Mesenchymal stem cell (in vitro differentiated cells and primary cell): ENCODE results near the gene COQ4.
"Not testable (repeated sequence)": the region's sequence is repeated elsewhere in the genome, so short reads cannot be mapped to it uniquely, and the experiment has no call there.

Experiments
- DNase-seq: peaks from one replicate; pipeline ENCODE4 v3.0.0-alpha.2; 2013
- H2AFZ ChIP-seq: one replicate; pipeline ENCODE4 v1.6.1; 2013; ENCODE audit warnings: low read depth, mild to moderate bottlenecking, control low read depth, inconsistent platforms, low read length, moderate library complexity
- H2AK5ac ChIP-seq: 2 replicates; pipeline ENCODE4 v1.6.1; 2013; ENCODE audit warnings: low read length, moderate library complexity, mild to moderate bottlenecking, inconsistent platforms; ENCODE audit not compliant: severe bottlenecking
- H2BK120ac ChIP-seq: one replicate; pipeline ENCODE4 v1.6.1; 2013; ENCODE audit warnings: low read depth, mild to moderate bottlenecking, inconsistent platforms, low read length, moderate library complexity
- H2BK12ac ChIP-seq, 2 experiments: one replicate each; pipeline ENCODE4 v1.6.1; 2013; ENCODE audit warnings: inconsistent platforms in 2 of 2, low read length in 2 of 2, mild to moderate bottlenecking in 2 of 2, moderate library complexity in 2 of 2, control low read depth in 1 of 2
- H2BK15ac ChIP-seq: one replicate; pipeline ENCODE4 v1.6.1; 2013; ENCODE audit warnings: mild to moderate bottlenecking, low read depth, inconsistent platforms; ENCODE audit not compliant: poor library complexity, severe bottlenecking
- H2BK5ac ChIP-seq: 2 replicates; pipeline ENCODE4 v1.6.1; 2013; ENCODE audit warnings: low read depth, mild to moderate bottlenecking, low read length, control low read depth, inconsistent platforms; ENCODE audit not compliant: poor library complexity, severe bottlenecking
- H3K14ac ChIP-seq, 2 experiments: one replicate each; pipeline ENCODE4 v1.6.1; 2013; ENCODE audit warnings: inconsistent platforms in 2 of 2, low read length in 2 of 2, control low read depth in 1 of 2, mild to moderate bottlenecking in 1 of 2, moderate library complexity in 1 of 2
- H3K18ac ChIP-seq, 2 experiments: one replicate each; pipeline ENCODE4 v1.6.1; 2013; ENCODE audit warnings: inconsistent platforms in 2 of 2, low read length in 2 of 2, control low read depth in 1 of 2, low read depth in 1 of 2, mild to moderate bottlenecking in 1 of 2
- H3K23ac ChIP-seq, 2 experiments: one replicate each; pipeline ENCODE4 v1.6.1; 2013; ENCODE audit warnings: inconsistent platforms in 2 of 2, low read length in 2 of 2, mild to moderate bottlenecking in 2 of 2, moderate library complexity in 2 of 2, control low read depth in 1 of 2
- H3K27ac ChIP-seq: 2 replicates; pipeline ENCODE4 v1.5.1; 2013; ENCODE audit warnings: mild to moderate bottlenecking, moderate library complexity, low read length, control low read depth, inconsistent platforms; ENCODE audit not compliant: poor library complexity, severe bottlenecking
- H3K27me3 ChIP-seq, 2 experiments: 2 replicates each; pipeline versions ENCODE4 v1.6.1 to v1.7.0; 2013; ENCODE audit warnings: low read length in 2 of 2, mild to moderate bottlenecking in 2 of 2, moderate library complexity in 2 of 2, control low read depth in 1 of 2, inconsistent platforms in 1 of 2; ENCODE audit not compliant: control insufficient read depth in 1 of 2, insufficient read depth in 1 of 2
- H3K36me3 ChIP-seq, 2 experiments: 2 replicates each; pipeline versions ENCODE4 v1.6.1 to v1.7.0; 2013; ENCODE audit warnings: low read length in 2 of 2, control low read depth in 1 of 2, inconsistent platforms in 1 of 2, low read depth in 1 of 2, mild to moderate bottlenecking in 1 of 2; ENCODE audit not compliant: insufficient read depth in 2 of 2, control insufficient read depth in 1 of 2
- H3K4ac ChIP-seq, 2 experiments: one replicate each; pipeline ENCODE4 v1.6.1; 2013; ENCODE audit warnings: inconsistent platforms in 2 of 2, low read length in 2 of 2, mild to moderate bottlenecking in 2 of 2, moderate library complexity in 2 of 2, control low read depth in 1 of 2, low read depth in 1 of 2
- H3K4me1 ChIP-seq: 2 replicates; pipeline ENCODE4 v1.6.1; 2013; ENCODE audit warnings: low read depth, low read length, control low read depth; ENCODE audit not compliant: control insufficient read depth, insufficient read depth
- H3K4me2 ChIP-seq: 2 replicates; pipeline ENCODE4 v1.6.1; 2013; ENCODE audit warnings: low read length, mild to moderate bottlenecking, inconsistent platforms; ENCODE audit not compliant: poor library complexity, severe bottlenecking
- H3K4me3 ChIP-seq, 2 experiments: 2 replicates each; pipeline versions ENCODE4 v1.5.1 to v1.7.0; 2013; ENCODE audit warnings: low read length in 2 of 2, mild to moderate bottlenecking in 2 of 2, control low read depth in 1 of 2, low read depth in 1 of 2; ENCODE audit not compliant: insufficient read depth in 1 of 2
- H3K79me1 ChIP-seq: replicated peaks from 2 replicates; pipeline ENCODE4 v1.6.1; 2013; ENCODE audit warnings: mild to moderate bottlenecking, control low read depth, low read length, inconsistent platforms; ENCODE audit not compliant: poor library complexity, severe bottlenecking
- H3K9ac ChIP-seq: 2 replicates; pipeline ENCODE4 v1.7.0; 2013; ENCODE audit warnings: mild to moderate bottlenecking, low read length, moderate library complexity
- H3K9me3 ChIP-seq: 2 replicates; pipeline ENCODE4 v1.7.0; 2013; ENCODE audit warnings: mild to moderate bottlenecking, low read length; ENCODE audit not compliant: control insufficient read depth
- H4K8ac ChIP-seq: one replicate; pipeline ENCODE4 v1.6.1; 2013; ENCODE audit warnings: inconsistent platforms, mild to moderate bottlenecking, low read length, moderate library complexity
- H4K91ac ChIP-seq: one replicate; pipeline ENCODE4 v1.6.1; 2013; ENCODE audit warnings: mild to moderate bottlenecking, low read length, inconsistent platforms
- WGBS: methylation state at CpG from one replicate; pipeline ENCODE4 v1.1.7; 2013; ENCODE audit warnings: mixed read lengths; 5-methylcytosine and 5-hydroxymethylcytosine counted together

COQ4 gene

DNA sequence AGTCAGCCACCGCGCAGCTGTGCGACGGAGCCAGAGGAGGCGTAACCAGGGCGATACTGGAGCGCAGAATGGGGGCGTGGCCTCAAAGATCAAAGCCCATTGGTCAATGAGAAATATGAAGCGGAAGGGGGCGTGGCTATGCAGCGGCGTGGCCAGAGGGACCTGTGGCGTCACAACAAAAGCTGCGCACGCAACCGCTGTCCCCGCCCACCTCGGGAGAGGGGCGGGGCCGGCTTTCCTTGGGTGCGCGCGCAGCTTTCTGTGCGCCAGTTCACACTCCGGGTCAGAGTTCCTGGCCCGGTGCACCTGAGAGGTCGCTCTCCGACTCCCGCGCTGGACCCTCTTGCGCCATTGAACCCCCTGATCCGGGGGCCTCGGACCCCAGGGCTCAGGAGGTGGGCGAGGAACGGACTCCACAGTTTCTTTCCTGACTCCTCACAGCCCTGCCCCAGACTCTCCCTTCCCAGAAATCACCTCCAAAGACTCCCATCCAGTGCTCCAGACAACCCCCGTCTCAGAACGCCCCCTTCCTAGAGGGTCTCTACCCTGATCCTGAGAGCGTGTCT lies 46.5 kb upstream of the COQ4 start, which contains the start of gene SWI5:
Gene SWI5 (plus strand): TSS at position 269 of the 566 bp plus-strand sequence.
- Histone ChIP-seq H4K91ac (peak within 1 kb of the TSS; percentile 88), H3K36me3 (peaks cover 19 to 39% of the 10 kb centered on the region in 2 experiments), H3K27me3 (no peaks in the 10 kb centered on the region), H3K14ac (peak within 1 kb of the TSS in 1 of 2 experiments; percentile 94), H3K79me1 (peaks cover 30% of the 10 kb centered on the region), H2BK5ac (peak within 1 kb of the TSS; percentile 75), H3K4me2 (peak within 1 kb of the TSS; percentile 72), H3K4me3 (peak within 1 kb of the TSS; percentile 74 to 98), H2BK12ac (peak within 1 kb of the TSS in 1 of 2 experiments; percentile 70), H3K4me1 (peaks cover 17% of the 10 kb centered on the region), H2AFZ (peak within 1 kb of the TSS; percentile 81), H2BK15ac (peak within 1 kb of the TSS; percentile 87), H2BK120ac (peak within 1 kb of the TSS; percentile 94), H4K8ac (peak within 1 kb of the TSS; percentile 92), H3K23ac (peak within 1 kb of the TSS in 1 of 2 experiments; percentile 84), H2AK5ac (peak within 1 kb of the TSS; percentile 21), H3K9ac (peak within 1 kb of the TSS; percentile 99), H3K27ac (peak within 1 kb of the TSS; percentile 67), H3K9me3 (no peaks in the 10 kb centered on the region), H3K18ac (peak within 1 kb of the TSS; percentile 92 to 99), H3K4ac (peak within 1 kb of the TSS; percentile 79 to 97)
- WGBS: under 1% methylated on average over 38 of the region's 38 CpGs
- DNase-seq: peak; percentile 98

DNA sequence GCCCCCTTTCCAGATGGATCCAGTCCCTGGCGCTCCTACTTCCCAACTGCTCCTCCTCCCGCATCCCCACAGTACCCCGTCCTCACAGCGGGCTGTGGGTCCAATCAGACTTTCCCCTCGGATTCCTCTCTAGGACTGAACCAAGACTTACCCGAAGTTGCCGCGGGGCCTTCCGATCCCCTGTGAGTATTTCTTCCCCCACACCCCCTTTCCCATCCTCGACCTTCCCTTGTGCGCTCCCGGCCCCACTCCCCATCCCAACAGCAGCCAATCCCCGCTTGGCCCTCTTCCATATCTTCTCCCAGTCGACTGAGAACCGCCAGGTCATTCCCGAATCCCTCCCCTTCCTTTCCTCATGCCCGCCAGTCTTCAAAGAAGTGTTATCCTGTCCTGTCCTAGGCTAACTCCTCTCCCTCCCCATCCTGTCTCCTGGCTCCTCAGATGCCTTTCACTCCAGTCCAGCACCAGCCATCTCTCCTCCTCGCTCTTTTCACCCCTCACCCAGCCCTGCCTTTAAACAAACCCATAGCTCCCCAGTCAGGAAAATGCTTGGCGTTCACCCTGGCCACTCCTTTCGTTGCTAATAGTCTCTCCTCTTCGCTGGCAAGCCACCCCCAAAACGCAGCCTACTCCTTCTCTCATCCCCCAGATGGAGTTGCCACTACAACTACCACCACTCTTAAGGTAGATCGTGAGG lies 45.9 kb upstream of the COQ4 start:
- H3K27me3 ChIP-seq: no peaks in the 10 kb centered on the region
- H2BK5ac ChIP-seq: peak overlapping the region; percentile 4
- peak overlapping the region in 1 of 2 experiments; percentile 94 for H3K14ac ChIP-seq
- peak overlapping the region in 1 of 2 experiments; percentile 76 for H3K4ac ChIP-seq
- H4K8ac ChIP-seq: peak overlapping the region; percentile 4
- H3K18ac ChIP-seq: peak overlapping the region in 1 of 2 experiments; percentile 87
- H2AFZ ChIP-seq: peak overlapping the region; percentile 81
- peak overlapping the region in 1 of 2 experiments; percentile 70 for H2BK12ac ChIP-seq
- H3K23ac ChIP-seq: peak overlapping the region in 1 of 2 experiments; percentile 84
- H2BK120ac ChIP-seq: no peak overlapping the region
- H3K9ac ChIP-seq: peak overlapping the region; percentile 97
- peak overlapping the region; percentile 41 for H3K27ac ChIP-seq
- peak; percentile 68 for DNase-seq
- H3K36me3 ChIP-seq: peaks cover 13 to 33% of the 10 kb centered on the region in 2 experiments
- no peak overlapping the region for H4K91ac ChIP-seq
- H3K4me1 ChIP-seq: peaks cover 13% of the 10 kb centered on the region
- no peak overlapping the region for H2AK5ac ChIP-seq
- H2BK15ac ChIP-seq: peak overlapping the region; percentile 17
- H3K9me3 ChIP-seq: no peaks in the 10 kb centered on the region
- H3K4me3 ChIP-seq: peak overlapping the region; percentile 74 to 96
- H3K4me2 ChIP-seq: peak overlapping the region; percentile 66
- WGBS: 9% methylated on average over 23 of the region's 23 CpGs
- peaks cover 26% of the 10 kb centered on the region for H3K79me1 ChIP-seq

DNA sequence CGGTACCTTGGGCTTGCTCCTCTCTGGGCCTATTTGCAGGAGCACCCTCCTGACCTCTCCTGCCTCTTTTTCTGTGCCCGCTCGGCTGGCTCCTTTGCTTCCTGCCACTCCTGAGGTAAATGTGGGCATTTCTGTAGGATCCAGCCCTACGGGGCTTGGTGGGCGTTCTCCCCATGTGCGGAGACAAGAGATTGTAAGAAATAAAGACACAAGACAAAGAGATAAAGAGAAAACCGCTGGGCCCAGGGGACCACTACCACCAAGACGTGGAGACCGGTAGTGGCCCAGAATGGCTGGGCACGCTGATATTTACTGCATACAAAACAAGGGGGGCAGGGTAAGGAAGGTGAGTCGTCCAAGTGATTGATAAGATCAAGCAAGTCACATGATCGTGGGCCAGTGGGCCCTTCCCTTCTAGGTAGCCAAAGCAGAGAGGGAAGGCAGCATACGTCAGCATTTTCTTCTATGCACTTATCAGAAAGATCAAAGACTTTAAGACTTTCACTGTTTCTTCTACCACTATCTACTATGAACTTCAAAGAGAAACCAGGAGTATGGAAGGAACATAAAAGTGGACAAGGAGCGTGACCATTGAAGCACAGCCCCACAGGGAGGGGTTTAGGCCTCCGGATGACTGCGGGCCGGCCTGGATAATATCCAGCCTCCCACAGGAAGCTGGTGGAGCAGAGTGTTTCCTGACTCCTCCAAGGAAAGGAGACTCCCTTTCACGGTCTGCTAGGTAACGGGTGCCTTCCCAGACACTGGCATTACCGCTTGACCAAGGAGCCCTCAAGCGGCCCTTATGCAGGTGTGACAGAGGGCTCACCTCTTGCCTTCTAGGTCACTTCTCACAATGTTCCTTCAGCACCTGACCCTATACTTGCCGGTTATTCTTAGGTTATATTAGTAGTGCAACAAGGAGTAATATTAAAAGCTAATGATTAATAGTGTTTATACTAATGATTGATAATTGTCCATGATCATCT lies 43.3 kb upstream of the COQ4 start:
- H3K9me3 ChIP-seq, H3K4me2 ChIP-seq, H3K23ac ChIP-seq, H3K36me3 ChIP-seq, H2AK5ac ChIP-seq, H3K18ac ChIP-seq, H4K91ac ChIP-seq, H3K27ac ChIP-seq, H3K4me3 ChIP-seq, H2BK15ac ChIP-seq, H2BK120ac ChIP-seq, H3K9ac ChIP-seq, H3K27me3 ChIP-seq, H4K8ac ChIP-seq, H2AFZ ChIP-seq, H2BK5ac ChIP-seq, H3K14ac ChIP-seq: not testable (repeated sequence)
- DNase-seq: peak; percentile 49
- H3K4ac ChIP-seq: peak overlapping the region in 1 of 2 experiments; percentile 17
- peaks cover 22% of the 10 kb centered on the region for H3K79me1 ChIP-seq
- 70% methylated on average over 21 of the region's 22 CpGs for WGBS
- H3K4me1 ChIP-seq: peaks cover 11% of the 10 kb centered on the region
- H2BK12ac ChIP-seq: peak overlapping the region in 1 of 2 experiments; percentile 51
